Heart right ventricle (tissue), 16 donors: ENCODE data around the gene ARHGEF3. TPM values are rescaled to one million over a fixed set of nuclear protein-coding genes. Genes with fewer than 3 reads are reported as not detected.

ENCODE experiments used
- ATAC-seq, 8 donors: fragments of 200-7000 bp; cut with Tn5 transposase; one replicate each; pipeline ENCODE4 v1.9.1; 2020; ENCODE audit warnings: mild to moderate bottlenecking in 8 of 8, moderate library complexity in 8 of 8, moderate number of reproducible peaks in 1 of 8
- DNase-seq, 2 donors: peaks; one replicate each; pipeline ENCODE4 v3.0.0-alpha.2; 2020
- H3K27ac ChIP-seq, 10 donors: fragments of 200-600 bp; sonication (generic) in 2 of 10; one replicate each; pipeline versions ENCODE4 v1.5.0 to v1.8.0; 2020 to 2022; ENCODE audit warnings: mild to moderate bottlenecking in 3 of 10
- H3K27me3 ChIP-seq, 7 donors: fragments of 200-600 bp; one replicate each; pipeline ENCODE4 v1.8.0; 2021 to 2022; ENCODE audit warnings: mild to moderate bottlenecking in 2 of 7
- H3K36me3 ChIP-seq, 9 donors: fragments of 200-600 bp; sonication (generic) in 1 of 9; one replicate each; pipeline versions ENCODE4 v1.5.0 to v1.8.0; 2020 to 2022; ENCODE audit warnings: mild to moderate bottlenecking in 2 of 9
- H3K4me1 ChIP-seq, 9 donors: fragments of 200-600 bp; sonication (generic) in 1 of 9; one replicate each; pipeline versions ENCODE4 v1.5.0 to v1.8.0; 2020 to 2022; ENCODE audit warnings: mild to moderate bottlenecking in 4 of 9
- H3K4me3 ChIP-seq, 10 donors: fragments of 200-600 bp; sonication (generic) in 2 of 10; one replicate each; pipeline versions ENCODE4 v1.5.0 to v1.8.0; 2020 to 2022; ENCODE audit warnings: mild to moderate bottlenecking in 7 of 10, moderate library complexity in 2 of 10
- H3K9me3 ChIP-seq, 11 donors: fragments of 200-600 bp in 10 of 11; sonication (generic) in 2 of 11; one replicate each; pipeline versions ENCODE4 v1.5.0 to v1.8.0; 2013 to 2022; ENCODE audit warnings: mild to moderate bottlenecking in 2 of 11, control low read depth in 1 of 11, moderate library complexity in 1 of 11
- WGBS, 2 donors: extraction: QIAGEN DNeasy Blood & Tissue Kit; methylation state at CpG; one replicate each; pipeline ENCODE4 v1.1.7; 2013; ENCODE audit warnings: inconsistent platforms in 1 of 2; 5-methylcytosine and 5-hydroxymethylcytosine counted together
- intact Hi-C, 10 donors: fragments of 100-400 bp; cut with DNase I; formaldehyde crosslinking; loops; one replicate each; pipeline versions ENCODE4 v1.11.1 to v1.14.2; 2022
- polyA plus RNA-seq, 2 donors: library from polyadenylated mRNA; stranded (reverse); fragments of 200-250 nt; gene quantifications; one replicate each; pipeline ENCODE4 v1.2.3, GENCODE V29; 2013
- total RNA-seq, 10 donors: library from RNA; stranded (reverse); fragmentation: NEBNext Ultra II Directional in 3 of 10; extraction: Animal tissue kit (Norgen Biotek cat#: 25700) in 3 of 10; gene quantifications; one replicate each; pipeline versions ENCODE4 v1.2.1 to v1.2.4, GENCODE V29; 2021 to 2023
- TF ChIP-seq, protein P1 (sequence below), 9 donors: fragments of 200-600 bp; sonication (generic) in 2 of 9; IDR thresholded peaks; one replicate each; pipeline versions ENCODE4 v1.5.0 to v1.8.0; 2021 to 2022; ENCODE audit warnings: antibody characterized with exemption in 9 of 9, mild to moderate bottlenecking in 5 of 9, moderate library complexity in 1 of 9
- donor health status: Arrhythmogenic right ventricular cardiomyopathy.
- donor health status: ischemic (EF 13 %, LVEDD 7.1; RV severe dilation, severe dysfunction).
- donor health status: healthy with polysubstance abuse.
- donor health status: DM: no; HTN: yes; CAD: no.
- donor health status: DM: no; HTN: no; CAD: no.
- donor health status: ischemic (EF 25% LVEDD 6.9; RV normal size, moderate dysfunction).
- donor health status: ischemic (EF 25% LVEDD 5.7; RV mildly dilated, moderate dysfunction).
- donor health status: healthy.
- donor health status: DM: yes; HTN: yes; CAD: no.
- donor health status: Ischemic cardiomyopathy.
- donor health status: ischemic (EF 35%, LVEDD 5.7; RV mildly dilated, moderate dysfunction).
- donor health status: nonischemic (EF 11% LVEDD 7.7; RV severe dilation, severe dysfunction).
- donor health status: DM: yes; HTN: yes; CAD: no.
- donor health status: PGD.
- donor health status: ischemic (EF 29% LVEDD 5.4; RV normal size, mild dysfunction).
- donor health status: nonischemic (EF 23%, LVEDD 6.1; RV moderate dilation, normal function).

The ARHGEF3 gene
- total and polyA plus RNA-seq, 12 donors: 6.6 to 26.1 (median 17.0) TPM

DNA sequence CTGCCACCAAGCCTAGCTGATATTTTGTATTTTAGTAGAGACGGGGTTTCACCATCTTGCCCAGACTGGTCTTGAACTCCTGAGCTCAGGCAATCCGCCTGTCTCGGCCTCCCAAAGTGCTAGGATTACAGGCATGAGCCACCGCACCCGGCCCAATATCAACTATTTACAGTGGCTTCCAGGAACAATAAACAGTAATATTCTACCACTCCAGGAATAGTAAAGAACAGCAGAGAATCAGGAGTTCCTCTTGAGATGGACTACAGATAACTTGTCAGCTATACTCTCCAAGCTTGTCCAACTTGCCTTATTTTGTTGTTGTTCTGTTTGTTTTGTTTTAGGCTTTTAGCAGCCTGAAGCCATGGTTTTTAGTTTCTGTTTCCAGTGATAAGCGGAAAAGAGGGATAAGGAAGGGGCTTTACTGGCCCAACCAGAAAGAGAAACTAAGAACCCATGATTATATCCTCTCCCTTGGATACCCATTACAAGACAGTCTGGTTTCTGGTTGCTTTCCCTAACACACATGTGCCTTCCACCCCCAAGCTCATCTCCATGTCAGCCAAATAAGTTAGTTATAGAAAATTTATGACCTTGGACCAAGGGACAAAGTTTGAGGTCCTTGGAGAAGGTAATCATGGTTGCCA lies 36.7 kb downstream of the ARHGEF3 start:
- 92% methylated on average over 6 of the region's 6 CpGs for WGBS, 2 donors
- ATAC-seq (no peak), DNase-seq (no peak)
- Histone ChIP-seq H3K4me3 (no peak overlapping the region), H3K27ac (no peak overlapping the region), H3K36me3 (peaks cover 0 to 12% (median 0%) of the 10 kb centered on the region in 9 donors), H3K9me3 (no peaks in the 10 kb centered on the region), H3K4me1 (peaks cover 6 to 69% (median 31%) of the 10 kb centered on the region in 9 donors), H3K27me3 (no peaks in the 10 kb centered on the region)
- intact Hi-C loops: no loop called here
- TF ChIP-seq, protein P1, sequence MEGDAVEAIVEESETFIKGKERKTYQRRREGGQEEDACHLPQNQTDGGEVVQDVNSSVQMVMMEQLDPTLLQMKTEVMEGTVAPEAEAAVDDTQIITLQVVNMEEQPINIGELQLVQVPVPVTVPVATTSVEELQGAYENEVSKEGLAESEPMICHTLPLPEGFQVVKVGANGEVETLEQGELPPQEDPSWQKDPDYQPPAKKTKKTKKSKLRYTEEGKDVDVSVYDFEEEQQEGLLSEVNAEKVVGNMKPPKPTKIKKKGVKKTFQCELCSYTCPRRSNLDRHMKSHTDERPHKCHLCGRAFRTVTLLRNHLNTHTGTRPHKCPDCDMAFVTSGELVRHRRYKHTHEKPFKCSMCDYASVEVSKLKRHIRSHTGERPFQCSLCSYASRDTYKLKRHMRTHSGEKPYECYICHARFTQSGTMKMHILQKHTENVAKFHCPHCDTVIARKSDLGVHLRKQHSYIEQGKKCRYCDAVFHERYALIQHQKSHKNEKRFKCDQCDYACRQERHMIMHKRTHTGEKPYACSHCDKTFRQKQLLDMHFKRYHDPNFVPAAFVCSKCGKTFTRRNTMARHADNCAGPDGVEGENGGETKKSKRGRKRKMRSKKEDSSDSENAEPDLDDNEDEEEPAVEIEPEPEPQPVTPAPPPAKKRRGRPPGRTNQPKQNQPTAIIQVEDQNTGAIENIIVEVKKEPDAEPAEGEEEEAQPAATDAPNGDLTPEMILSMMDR (IDR thresholded peaks at IDR 0.05): no peak

DNA sequence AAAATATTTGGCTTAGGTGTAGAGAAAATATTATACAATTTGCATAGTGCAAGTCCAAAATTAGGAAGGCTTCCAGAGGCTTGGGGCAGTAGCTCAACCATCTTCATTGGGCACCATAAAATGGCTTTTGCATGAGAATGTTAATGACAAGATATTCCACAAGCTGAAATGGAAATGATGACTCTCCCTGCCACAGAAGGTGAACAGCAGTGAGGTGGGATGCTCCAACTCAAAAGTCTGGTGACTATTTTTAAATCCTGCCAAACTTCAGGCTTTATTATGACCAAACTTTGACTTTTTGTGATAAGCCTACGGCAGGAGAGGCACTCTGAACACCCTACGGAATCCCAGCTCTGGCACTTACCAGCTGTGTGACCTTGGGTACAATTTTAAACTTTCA lies 37.6 kb downstream of the ARHGEF3 start:
- 73 to 76% methylated on average over 2 of the region's 2 CpGs for whole genome bisulfite sequencing, 2 donors

DNA sequence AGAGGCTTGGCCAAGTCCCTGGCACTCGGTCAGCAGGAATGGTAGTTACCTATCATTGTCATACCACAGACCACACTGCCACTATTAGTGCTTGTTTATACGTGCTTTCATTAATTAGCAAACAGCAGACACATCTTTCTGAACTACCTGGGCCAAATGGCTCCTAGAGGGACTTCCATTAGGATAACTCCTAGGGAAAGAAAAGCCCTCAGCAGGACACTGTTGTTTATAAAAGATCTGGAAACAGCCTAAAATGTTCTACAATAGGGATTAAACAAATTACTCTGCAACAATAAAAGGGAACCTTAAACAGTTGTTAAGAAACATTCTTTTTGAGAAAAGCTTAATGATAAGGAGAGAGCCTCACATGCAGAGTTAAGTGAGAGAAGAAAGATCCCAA lies 38.5 kb downstream of the ARHGEF3 start:
- Histone ChIP-seq H3K4me3 (no peak overlapping the region), H3K27ac (no peak overlapping the region), H3K9me3 (no peaks in the 10 kb centered on the region), H3K36me3 (no peaks in the 10 kb centered on the region), H3K4me1 (peaks cover 4 to 65% (median 14%) of the 10 kb centered on the region in 9 donors), H3K27me3 (no peaks in the 10 kb centered on the region)
- ATAC-seq: no peak
- 56 to 65% methylated on average over 2 of the region's 2 CpGs for WGBS, 2 donors
- TF ChIP-seq, protein P1 (IDR thresholded peaks at IDR 0.05): no peak
- intact Hi-C loops: no loop called here
- no peak for DNase-seq

More for the DNA sequence above, 37.6 kb downstream of the ARHGEF3 start:
- H3K4me3 ChIP-seq: no peak overlapping the region
- H3K4me1 ChIP-seq: peaks cover 4 to 65% (median 23%) of the 10 kb centered on the region in 9 donors
- no peaks in the 10 kb centered on the region for H3K27me3 ChIP-seq
- H3K9me3 ChIP-seq: no peaks in the 10 kb centered on the region
- H3K36me3 ChIP-seq: peaks cover 0 to 3% (median 0%) of the 10 kb centered on the region in 9 donors
- intact Hi-C loops: no loop called here
- H3K27ac ChIP-seq: no peak overlapping the region
- TF ChIP-seq, protein P1 (IDR thresholded peaks at IDR 0.05): no peak
- no peak for ATAC-seq
- no peak for DNase-seq

DNA sequence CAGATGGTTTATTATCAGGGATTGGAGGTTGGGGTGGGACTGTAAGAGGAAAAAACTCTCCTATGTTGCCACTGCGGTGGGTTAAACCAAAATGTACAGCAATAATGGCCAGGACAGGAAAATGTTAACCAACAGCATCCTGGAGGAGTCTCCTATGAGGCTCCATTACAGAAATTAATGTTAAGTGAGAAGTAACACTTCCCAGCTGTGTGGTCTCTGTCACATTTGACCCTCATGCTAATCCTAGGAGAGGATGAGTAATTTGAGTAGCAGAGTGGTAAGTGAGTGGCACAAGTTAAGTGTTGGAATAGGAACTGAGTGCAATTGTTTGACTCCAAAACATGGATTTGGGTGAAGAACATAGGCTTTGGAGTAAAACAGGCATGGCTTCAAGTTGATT lies 39.0 kb downstream of the ARHGEF3 start:
- DNase-seq: no peak
- Histone ChIP-seq H3K27ac (peak overlapping the region in 2 of 10 donors; percentile 17 to 47), H3K4me1 (peaks cover 4 to 68% (median 14%) of the 10 kb centered on the region in 9 donors), H3K4me3 (no peak overlapping the region), H3K9me3 (no peaks in the 10 kb centered on the region), H3K36me3 (peaks cover 0 to under 1% (median 0%) of the 10 kb centered on the region in 9 donors), H3K27me3 (no peaks in the 10 kb centered on the region)
- TF ChIP-seq, protein P1 (IDR thresholded peaks at IDR 0.05): no peak
- intact Hi-C loops: no loop called here
- WGBS, 2 donors: 75 to 83% methylated on average over 1 of the region's 1 CpG
- ATAC-seq: peak in 2 of 8 donors; percentile 7 to 28
